Stimulated activated CD4-positive, alpha-beta T cell treated with anti-CD3 and anti-CD28 coated beads, Interleukin-12 subunit alpha, Interleukin-12 subunit beta, amount 100 ng/mL, for 24 hours (primary cell): ENCODE measurements around the gene DBNL.

Source experiments
- DNase-seq, 2 experiments: peaks; one replicate each; pipeline ENCODE4 v3.0.0-alpha.2; 2020; ENCODE audit warnings: low read depth in 2 of 2

Gene DBNL

GRCh38 chr7:44110719-44111635 is 66.5 kb downstream of the DBNL start:
- no peak for DNase-seq
